Neural cell (in vitro differentiated cells): Measurements from ENCODE around the gene KRT36. TPM values are rescaled to one million over a fixed set of nuclear protein-coding genes. Genes with fewer than 3 reads are reported as not detected.

Experiments
- H2AFZ ChIP-seq: fragments of 200-600, 300-800 bp; sonication (generic), shearing (Covaris generic); 2 replicates; pipeline ENCODE4 v1.6.0; 2014; ENCODE audit warnings: low read depth, mild to moderate bottlenecking, antibody characterized with exemption, low read length, moderate library complexity
- H3F3A ChIP-seq: fragments of 200-600 bp; shearing (Covaris generic); 2 replicates; pipeline ENCODE4 v1.6.1; 2016; ENCODE audit warnings: mild to moderate bottlenecking, moderate library complexity, mixed read lengths, antibody characterized with exemption, low read length; ENCODE audit not compliant: insufficient read depth, poor library complexity, severe bottlenecking
- H3K27ac ChIP-seq: fragments of 200-600, 300-800 bp; sonication (generic), shearing (Covaris generic); 2 replicates; pipeline ENCODE4 v1.5.1; 2014; ENCODE audit warnings: mild to moderate bottlenecking, low read length, moderate library complexity
- H3K27me3 ChIP-seq: fragments of 300-800, 200-600 bp; sonication (generic), shearing (Covaris generic); 2 replicates; pipeline ENCODE4 v1.6.0; 2014; ENCODE audit warnings: mild to moderate bottlenecking, low read depth, low read length, moderate library complexity; ENCODE audit not compliant: insufficient read depth
- H3K36me3 ChIP-seq: fragments of 300-800, 200-600 bp; sonication (generic), shearing (Covaris generic); 2 replicates; pipeline ENCODE4 v1.5.1; 2014; ENCODE audit warnings: mild to moderate bottlenecking, antibody characterized with exemption, low read length, moderate library complexity; ENCODE audit not compliant: insufficient read depth
- H3K4me2 ChIP-seq: fragments of 300-800, 200-600 bp; sonication (generic), shearing (Covaris generic); 2 replicates; pipeline ENCODE4 v1.6.0; 2014; ENCODE audit warnings: mild to moderate bottlenecking, low read length
- H3K4me3 ChIP-seq: fragments of 300-800, 200-600 bp; sonication (generic), shearing (Covaris generic); 2 replicates; pipeline ENCODE4 v1.5.1; 2014; ENCODE audit warnings: mild to moderate bottlenecking, low read length, moderate library complexity
- H3K79me2 ChIP-seq: fragments of 200-600 bp; shearing (Covaris generic); replicated peaks from 2 replicates; pipeline ENCODE4 v1.6.0; 2014; ENCODE audit warnings: mild to moderate bottlenecking, low read length, moderate library complexity; ENCODE audit not compliant: insufficient read depth
- H3K9ac ChIP-seq: fragments of 300-800, 200-600 bp; sonication (generic), shearing (Covaris generic); 2 replicates; pipeline ENCODE4 v1.6.1; 2016; ENCODE audit warnings: mild to moderate bottlenecking, low read length, mixed read lengths
- H3K9me2 ChIP-seq: fragments of 200-600 bp; shearing (Covaris generic); 2 replicates; pipeline ENCODE4 v1.6.1; 2016; ENCODE audit warnings: mild to moderate bottlenecking, low read length, mixed read lengths; ENCODE audit not compliant: insufficient read depth
- H3K9me3 ChIP-seq: fragments of 200-600, 300-800 bp; sonication (generic), shearing (Covaris generic); 2 replicates; pipeline ENCODE4 v1.6.1; 2016; ENCODE audit warnings: mild to moderate bottlenecking, mixed run types, low read length, moderate library complexity, mixed read lengths
- H4K20me1 ChIP-seq: fragments of 200-600 bp; shearing (Covaris generic); 2 replicates; pipeline ENCODE4 v1.6.1; 2016; ENCODE audit warnings: mild to moderate bottlenecking, mixed run types; ENCODE audit not compliant: insufficient read depth
- EP300 ChIP-seq: fragments of 450-650 bp; conservative IDR thresholded peaks from 2 replicates; pipeline ENCODE4 v1.6.1; 2014; ENCODE audit warnings: antibody characterized with exemption, mild to moderate bottlenecking, moderate library complexity; ENCODE audit not compliant: poor library complexity, severe bottlenecking
- EZH2 ChIP-seq: fragments of 200-600, 300-800 bp; shearing (Covaris generic), sonication (generic); IDR thresholded peaks from 2 replicates; pipeline ENCODE4 v1.6.1; 2014; ENCODE audit warnings: antibody characterized with exemption, low read length, borderline replicate concordance, mild to moderate bottlenecking; ENCODE audit not compliant: insufficient read depth, poor library complexity, severe bottlenecking
- MXI1 ChIP-seq: fragments of 450-650 bp; conservative IDR thresholded peaks from 2 replicates; pipeline ENCODE4 v1.6.1; 2014; ENCODE audit warnings: antibody characterized with exemption, mild to moderate bottlenecking; ENCODE audit not compliant: poor library complexity, severe bottlenecking
- POLR2AphosphoS5 ChIP-seq: IDR thresholded peaks from 2 replicates; pipeline ENCODE4 v1.6.1; 2012
- RAD21 ChIP-seq: fragments of 450-650 bp; conservative IDR thresholded peaks from 2 replicates; pipeline ENCODE4 v1.6.1; 2014; ENCODE audit warnings: antibody characterized with exemption, mild to moderate bottlenecking, moderate library complexity
- SMC3 ChIP-seq: fragments of 450-650 bp; conservative IDR thresholded peaks from 2 replicates; pipeline ENCODE4 v1.6.1; 2014; ENCODE audit warnings: antibody characterized with exemption, mild to moderate bottlenecking, moderate library complexity; ENCODE audit not compliant: poor library complexity
- TAF1 ChIP-seq: IDR thresholded peaks from 2 replicates; pipeline ENCODE4 v1.6.1; 2012; ENCODE audit warnings: low read depth
- polyA plus RNA-seq: library from polyadenylated mRNA; depleted of rRNA; stranded (reverse); fragments of >200 nt; gene quantifications from 2 replicates; pipeline ENCODE4 v1.2.3, GENCODE V29; 2014
- TF ChIP-seq, protein P1 (sequence below): fragments of 450-650 bp; IDR thresholded peaks from 2 replicates; pipeline ENCODE4 v1.5.1; 2014; ENCODE audit warnings: antibody characterized with exemption, mild to moderate bottlenecking, moderate library complexity; ENCODE audit not compliant: poor library complexity, severe bottlenecking
- TF ChIP-seq, protein P2 (sequence below): IDR thresholded peaks from 2 replicates; pipeline ENCODE4 v1.6.1; 2012; ENCODE audit warnings: borderline replicate concordance

The KRT36 gene
- polyA plus RNA-seq, 1 donor from 2014 or later: not detected

DNA sequence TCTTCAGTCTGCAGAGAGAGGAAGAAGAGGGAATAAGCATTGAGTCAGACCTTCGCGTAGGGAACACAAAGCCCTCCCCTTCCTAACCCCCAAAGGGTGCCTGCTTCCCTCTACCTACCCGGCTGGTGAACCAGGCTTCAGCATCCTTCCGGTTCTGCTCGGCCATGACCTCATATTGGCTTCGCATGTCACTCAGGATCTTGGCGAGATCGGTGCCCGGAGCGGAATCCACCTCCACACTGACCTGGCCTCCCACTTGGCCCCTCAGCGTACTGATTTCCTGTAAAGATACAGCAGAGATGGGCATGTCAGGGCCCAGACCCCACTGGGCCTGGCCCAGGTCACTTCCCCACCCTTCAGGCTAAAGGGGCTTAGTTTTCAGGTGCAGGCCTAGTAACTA lies 34.6 kb upstream of the KRT36 start:
- TF ChIP-seq, protein P1, sequence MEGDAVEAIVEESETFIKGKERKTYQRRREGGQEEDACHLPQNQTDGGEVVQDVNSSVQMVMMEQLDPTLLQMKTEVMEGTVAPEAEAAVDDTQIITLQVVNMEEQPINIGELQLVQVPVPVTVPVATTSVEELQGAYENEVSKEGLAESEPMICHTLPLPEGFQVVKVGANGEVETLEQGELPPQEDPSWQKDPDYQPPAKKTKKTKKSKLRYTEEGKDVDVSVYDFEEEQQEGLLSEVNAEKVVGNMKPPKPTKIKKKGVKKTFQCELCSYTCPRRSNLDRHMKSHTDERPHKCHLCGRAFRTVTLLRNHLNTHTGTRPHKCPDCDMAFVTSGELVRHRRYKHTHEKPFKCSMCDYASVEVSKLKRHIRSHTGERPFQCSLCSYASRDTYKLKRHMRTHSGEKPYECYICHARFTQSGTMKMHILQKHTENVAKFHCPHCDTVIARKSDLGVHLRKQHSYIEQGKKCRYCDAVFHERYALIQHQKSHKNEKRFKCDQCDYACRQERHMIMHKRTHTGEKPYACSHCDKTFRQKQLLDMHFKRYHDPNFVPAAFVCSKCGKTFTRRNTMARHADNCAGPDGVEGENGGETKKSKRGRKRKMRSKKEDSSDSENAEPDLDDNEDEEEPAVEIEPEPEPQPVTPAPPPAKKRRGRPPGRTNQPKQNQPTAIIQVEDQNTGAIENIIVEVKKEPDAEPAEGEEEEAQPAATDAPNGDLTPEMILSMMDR: no peak
- TF ChIP-seq EP300: no peak
- TF ChIP-seq, protein P2, sequence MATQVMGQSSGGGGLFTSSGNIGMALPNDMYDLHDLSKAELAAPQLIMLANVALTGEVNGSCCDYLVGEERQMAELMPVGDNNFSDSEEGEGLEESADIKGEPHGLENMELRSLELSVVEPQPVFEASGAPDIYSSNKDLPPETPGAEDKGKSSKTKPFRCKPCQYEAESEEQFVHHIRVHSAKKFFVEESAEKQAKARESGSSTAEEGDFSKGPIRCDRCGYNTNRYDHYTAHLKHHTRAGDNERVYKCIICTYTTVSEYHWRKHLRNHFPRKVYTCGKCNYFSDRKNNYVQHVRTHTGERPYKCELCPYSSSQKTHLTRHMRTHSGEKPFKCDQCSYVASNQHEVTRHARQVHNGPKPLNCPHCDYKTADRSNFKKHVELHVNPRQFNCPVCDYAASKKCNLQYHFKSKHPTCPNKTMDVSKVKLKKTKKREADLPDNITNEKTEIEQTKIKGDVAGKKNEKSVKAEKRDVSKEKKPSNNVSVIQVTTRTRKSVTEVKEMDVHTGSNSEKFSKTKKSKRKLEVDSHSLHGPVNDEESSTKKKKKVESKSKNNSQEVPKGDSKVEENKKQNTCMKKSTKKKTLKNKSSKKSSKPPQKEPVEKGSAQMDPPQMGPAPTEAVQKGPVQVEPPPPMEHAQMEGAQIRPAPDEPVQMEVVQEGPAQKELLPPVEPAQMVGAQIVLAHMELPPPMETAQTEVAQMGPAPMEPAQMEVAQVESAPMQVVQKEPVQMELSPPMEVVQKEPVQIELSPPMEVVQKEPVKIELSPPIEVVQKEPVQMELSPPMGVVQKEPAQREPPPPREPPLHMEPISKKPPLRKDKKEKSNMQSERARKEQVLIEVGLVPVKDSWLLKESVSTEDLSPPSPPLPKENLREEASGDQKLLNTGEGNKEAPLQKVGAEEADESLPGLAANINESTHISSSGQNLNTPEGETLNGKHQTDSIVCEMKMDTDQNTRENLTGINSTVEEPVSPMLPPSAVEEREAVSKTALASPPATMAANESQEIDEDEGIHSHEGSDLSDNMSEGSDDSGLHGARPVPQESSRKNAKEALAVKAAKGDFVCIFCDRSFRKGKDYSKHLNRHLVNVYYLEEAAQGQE: no peak
- TF ChIP-seq RAD21: no peak
- TF ChIP-seq SMC3: no peak
- TF ChIP-seq POLR2AphosphoS5: no peak
- TF ChIP-seq TAF1: no peak
- TF ChIP-seq MXI1: no peak
- TF ChIP-seq EZH2: no peak
- no peaks in the 10 kb centered on the region for H3K36me3 ChIP-seq
- H3F3A ChIP-seq: no peaks in the 10 kb centered on the region
- H3K9me2 ChIP-seq: no peaks in the 10 kb centered on the region
- peaks cover 26% of the 10 kb centered on the region for H3K27me3 ChIP-seq
- H2AFZ ChIP-seq: no peak overlapping the region
- H3K79me2 ChIP-seq: no peaks in the 10 kb centered on the region
- no peaks in the 10 kb centered on the region for H3K9me3 ChIP-seq
- H3K4me2 ChIP-seq: no peak overlapping the region
- no peak overlapping the region for H3K27ac ChIP-seq
- no peak overlapping the region for H3K9ac ChIP-seq
- no peak overlapping the region for H3K4me3 ChIP-seq
- H4K20me1 ChIP-seq: no peaks in the 10 kb centered on the region

DNA sequence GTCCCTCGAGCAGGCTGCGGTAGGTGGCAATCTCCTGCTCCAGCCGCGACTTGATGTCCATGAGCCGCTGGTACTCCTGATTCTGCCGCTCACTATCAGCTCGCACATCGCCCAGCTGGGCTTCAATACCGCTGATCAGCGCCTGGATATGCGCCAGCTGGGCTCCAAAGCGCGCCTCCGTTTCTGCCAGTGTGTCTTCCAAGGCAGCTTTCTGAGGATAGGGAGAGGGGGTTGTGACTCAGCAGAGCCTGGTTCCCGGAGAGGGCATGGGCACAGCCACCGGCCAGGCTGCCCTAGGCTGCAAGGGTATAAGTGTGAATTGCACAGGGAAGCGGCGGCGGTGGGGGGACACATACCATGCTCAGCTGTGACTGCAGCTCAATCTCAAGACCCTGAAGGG lies 34.1 kb upstream of the KRT36 start:
- Histone ChIP-seq H3F3A (no peaks in the 10 kb centered on the region), H3K4me3 (no peak overlapping the region), H3K9ac (no peak overlapping the region), H2AFZ (no peak overlapping the region), H3K9me2 (no peaks in the 10 kb centered on the region), H3K79me2 (no peaks in the 10 kb centered on the region), H3K27ac (no peak overlapping the region), H3K4me2 (no peak overlapping the region), H3K27me3 (peaks cover 21% of the 10 kb centered on the region), H3K36me3 (no peaks in the 10 kb centered on the region), H3K9me3 (no peaks in the 10 kb centered on the region), H4K20me1 (no peaks in the 10 kb centered on the region)
- TF ChIP-seq RAD21 (no peak), EP300 (no peak), TAF1 (no peak), SMC3 (no peak), POLR2AphosphoS5 (no peak), MXI1 (no peak), EZH2 (no peak)
- TF ChIP-seq, protein P1: no peak
- TF ChIP-seq, protein P2: no peak
